GM20000 (cell line): ENCODE data around the gene TMEM171.

ENCODE experiments used
- DNase-seq: peaks from one replicate; pipeline ENCODE4 v3.0.0; 2012; ENCODE audit warnings: low spot score
- CTCF ChIP-seq: IDR thresholded peaks from 2 replicates; pipeline ENCODE4 v1.5.1; 2012; ENCODE audit warnings: mild to moderate bottlenecking, control low read depth; ENCODE audit errors: extremely low read depth, missing control alignments

TMEM171 gene

GRCh38 chr5:73121119-73121463 lies 716 bp downstream of the TMEM171 start:
- TF ChIP-seq CTCF, result no peak
- DNase-seq, result no peak

GRCh38 chr5:73122875-73123810 lies 2.8 kb downstream of the TMEM171 start:
- no peak for DNase-seq
- TF ChIP-seq CTCF, result no peak

- no peak for DNase-seq
- no peak for TF ChIP-seq CTCF
Measured at GRCh38 chr5:73125289-73125688, 4.9 kb downstream of the TMEM171 start.

GRCh38 chr5:73126381-73126780 lies 6.0 kb downstream of the TMEM171 start:
- no peak for DNase-seq
- TF ChIP-seq CTCF, result no peak

- DNase-seq, result no peak
- TF ChIP-seq CTCF, result no peak
Measured at GRCh38 chr5:73126957-73127356, 6.6 kb downstream of the TMEM171 start.

GRCh38 chr5:73129143-73129542 lies 8.8 kb downstream of the TMEM171 start:
- TF ChIP-seq CTCF, result no peak
- DNase-seq, result no peak

- DNase-seq, result no peak
- TF ChIP-seq CTCF, result no peak
Measured at GRCh38 chr5:73130811-73131210, 10.4 kb downstream of the TMEM171 start.
